GM19372 (cell line): ENCODE measurements around the gene POLR3GL.
"Not testable (repeated sequence)": the region's sequence is repeated elsewhere in the genome, so short reads cannot be mapped to it uniquely, and the experiment has no call there.

Experiments
- ATAC-seq: cut with Tn5 transposase; IDR thresholded peaks from one replicate; pipeline ENCODE4 v1.9.1; 2021; ENCODE audit warnings: mild to moderate bottlenecking, low read depth, moderate library complexity; ENCODE audit not compliant: unreplicated experiment

POLR3GL gene

GRCh38 chr1:145964328-145965118 lies at the start of gene POLR3GL, which contains the start of gene ANKRD34A:
Gene POLR3GL (plus strand): TSS chr1:145964690. CDS start chr1:145974866, 10,176 bp downstream.
Gene ANKRD34A (minus strand): TSS chr1:145964575. CDS start chr1:145961759, 2,816 bp downstream.
- peak; percentile 84 for ATAC-seq

- no peak for ATAC-seq
Observed at GRCh38 chr1:145916745-145917144, 47.7 kb upstream of the POLR3GL start.

DNA sequence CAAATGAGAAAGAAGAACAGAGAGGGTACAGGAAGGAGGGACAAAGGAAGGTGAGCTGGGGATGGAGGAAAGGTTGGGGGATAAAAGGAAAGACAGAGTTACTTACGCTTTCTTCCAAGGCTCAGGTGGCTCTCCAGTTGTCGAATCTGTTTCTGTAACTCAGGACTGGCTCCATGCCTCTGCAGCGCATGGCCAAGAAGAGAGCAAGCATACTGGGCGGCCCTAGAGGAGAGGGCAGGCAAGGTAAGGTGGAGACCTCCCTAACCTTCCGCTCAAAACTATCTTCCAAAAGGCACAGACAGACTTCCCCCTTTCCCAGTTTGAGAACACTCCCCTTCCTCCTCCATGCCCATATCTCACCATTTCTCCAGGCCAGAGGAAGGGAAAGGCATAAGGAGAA lies 46.9 kb upstream of the POLR3GL start:
- no peak for ATAC-seq

- peak; percentile 87 for ATAC-seq
Observed at GRCh38 chr1:145918144-145918991, 46.1 kb upstream of the POLR3GL start, which contains the start of gene PEX11B. Gene PEX11B (minus strand): TSS chr1:145918717. CDS start chr1:145918688, 29 bp downstream.

- peak; percentile 6 for ATAC-seq
Observed at GRCh38 chr1:145918992-145919939, 45.2 kb upstream of the POLR3GL start.

DNA sequence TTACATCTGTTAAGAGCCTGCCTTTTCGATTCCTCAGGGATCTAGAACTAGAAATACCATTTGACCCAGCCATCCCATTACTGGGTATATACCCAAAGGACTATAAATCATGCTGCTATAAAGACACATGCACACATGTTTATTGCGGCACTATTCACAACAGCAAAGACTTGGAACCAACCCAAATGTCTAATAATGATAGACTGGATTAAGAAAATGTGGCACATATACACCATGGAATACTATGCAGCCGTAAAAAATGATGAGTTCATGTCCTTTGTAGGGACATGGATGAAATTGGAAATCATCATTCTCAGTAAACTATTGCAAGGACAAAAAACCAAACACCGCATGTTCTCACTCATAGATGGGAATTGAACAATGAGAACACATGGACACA lies 44.2 kb upstream of the POLR3GL start:
- not testable (repeated sequence) for ATAC-seq

- ATAC-seq, result no peak
Observed at GRCh38 chr1:145922266-145922665, 42.2 kb upstream of the POLR3GL start.

DNA sequence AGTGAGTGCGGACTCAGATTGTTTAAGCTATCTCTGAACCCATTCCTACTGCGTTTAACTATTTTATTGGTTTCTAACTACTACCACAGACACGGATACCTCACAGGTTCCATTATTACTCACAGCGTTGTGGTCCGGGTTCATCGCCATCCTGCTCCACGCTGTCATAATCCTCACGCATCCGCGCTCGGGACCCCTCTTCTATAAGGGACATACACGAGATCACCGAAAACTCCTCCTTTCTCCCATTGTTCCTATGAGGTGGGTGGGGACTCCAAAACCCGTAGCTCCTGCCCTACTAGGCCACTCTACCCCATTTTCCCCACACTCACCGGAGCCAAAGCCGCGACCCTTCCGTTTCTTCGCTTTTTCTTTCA lies 37.8 kb upstream of the POLR3GL start:
- ATAC-seq, result peak; percentile 4

- ATAC-seq, result peak; percentile 97
Observed at GRCh38 chr1:145927063-145927886, 37.2 kb upstream of the POLR3GL start, which contains the start of gene RBM8A. Gene RBM8A (minus strand): TSS chr1:145927484. CDS start chr1:145927426, 58 bp downstream.

- no peak for ATAC-seq
Observed at GRCh38 chr1:145927916-145928643, 36.4 kb upstream of the POLR3GL start.

DNA sequence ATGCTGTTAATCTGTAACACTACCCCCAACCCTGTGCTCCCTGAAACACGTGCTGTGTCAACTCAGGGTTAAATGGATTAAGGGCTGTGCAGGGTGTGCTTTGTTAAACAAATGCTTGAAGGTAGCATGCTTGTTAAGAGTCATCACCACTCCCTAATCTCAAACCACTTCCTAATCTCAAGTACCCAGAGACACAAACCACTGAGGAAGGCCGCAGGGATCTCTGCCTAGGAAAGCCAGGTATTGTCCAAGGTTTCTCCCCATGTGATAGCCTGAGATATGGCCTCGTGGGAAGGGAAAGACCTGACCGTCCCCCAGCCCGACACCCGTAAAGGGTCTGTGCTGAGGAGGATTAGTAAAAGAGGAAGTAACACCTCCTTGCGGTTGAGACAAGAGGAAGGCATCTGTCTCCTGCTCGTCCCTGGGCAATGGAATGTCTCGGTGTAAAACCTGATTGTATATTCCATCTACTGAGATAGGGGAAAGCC lies 31.9 kb upstream of the POLR3GL start:
- ATAC-seq, result not testable (repeated sequence)

DNA sequence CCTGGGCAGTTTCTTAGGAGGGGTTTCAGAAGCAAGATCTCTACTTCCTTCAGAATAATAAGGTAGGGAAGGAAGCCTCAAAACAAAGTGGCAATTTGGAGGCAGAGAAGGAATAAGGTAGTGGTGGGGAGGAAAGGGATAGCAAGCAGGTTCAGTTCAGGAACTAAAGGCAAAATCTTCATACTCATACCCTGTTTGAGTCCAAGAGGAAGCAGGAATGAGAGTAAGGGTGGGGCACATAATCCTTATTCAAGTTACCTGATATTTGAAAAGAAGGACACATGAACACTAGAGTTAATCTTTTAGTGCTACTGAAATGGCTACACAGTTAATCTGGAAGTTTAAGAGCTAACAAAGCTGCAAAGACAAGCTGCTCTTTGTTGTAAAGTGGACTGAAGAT lies 28.8 kb upstream of the POLR3GL start:
- ATAC-seq, result no peak

DNA sequence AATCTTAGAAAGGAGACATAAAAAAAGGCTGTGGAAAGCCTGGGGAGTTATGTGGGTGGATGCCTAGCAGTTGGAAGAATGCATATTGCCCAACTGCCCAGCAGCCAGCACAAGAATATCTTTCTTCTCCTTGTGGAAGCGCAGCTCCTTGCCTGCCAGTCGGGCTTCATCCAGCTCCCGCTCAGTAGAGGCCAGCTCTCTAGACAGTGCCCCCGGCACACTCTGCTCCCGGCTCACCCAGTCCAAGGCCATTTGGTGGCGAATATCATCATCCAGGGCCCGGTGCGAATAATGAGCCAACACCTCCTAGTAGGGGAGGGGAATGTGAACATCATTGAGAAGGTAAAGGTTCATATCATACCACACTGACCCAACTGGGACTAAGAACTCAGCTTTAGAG lies 28.2 kb upstream of the POLR3GL start:
- no peak for ATAC-seq

- no peak for ATAC-seq
Observed at GRCh38 chr1:145937436-145937835, 27.1 kb upstream of the POLR3GL start.

DNA sequence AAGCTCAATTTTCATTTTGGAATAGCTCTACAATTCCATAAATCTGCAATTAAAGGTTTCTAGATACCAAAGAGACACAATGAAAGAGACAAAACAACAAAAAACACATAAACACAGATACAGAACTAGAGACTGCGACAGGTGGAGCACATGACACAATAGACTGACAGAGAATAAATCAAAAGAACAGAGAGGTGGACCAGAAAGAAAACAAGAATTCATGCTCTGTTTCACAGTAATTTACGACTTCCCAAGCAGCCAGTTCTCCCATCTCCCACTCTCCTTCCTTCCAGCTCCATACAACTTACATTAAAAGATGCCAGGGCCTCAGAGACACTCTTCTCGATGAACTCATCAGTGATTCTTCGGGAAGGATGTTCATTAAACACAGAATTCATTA lies 22.1 kb upstream of the POLR3GL start:
- ATAC-seq, result no peak

GRCh38 chr1:145942871-145943270 lies 21.6 kb upstream of the POLR3GL start:
- no peak for ATAC-seq

DNA sequence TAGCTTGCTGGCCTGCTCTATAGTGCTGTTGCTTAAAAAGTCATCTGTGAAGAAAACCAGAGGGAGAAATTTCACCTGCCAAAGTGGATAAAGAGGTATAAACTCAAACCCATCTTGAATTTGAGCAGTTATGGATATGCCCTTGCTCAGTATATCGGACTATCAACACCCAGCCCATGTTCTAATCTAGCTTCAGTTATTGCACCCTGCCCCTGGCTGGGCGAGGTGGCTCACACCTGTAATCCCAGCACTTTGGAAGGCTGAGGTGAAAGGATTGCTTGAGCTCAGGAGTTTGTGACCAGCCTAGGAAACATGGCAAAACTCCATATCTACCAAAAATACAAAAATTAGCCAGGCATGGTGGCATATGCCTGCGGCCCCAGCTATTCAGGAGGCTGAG lies 20.0 kb upstream of the POLR3GL start:
- no peak for ATAC-seq

DNA sequence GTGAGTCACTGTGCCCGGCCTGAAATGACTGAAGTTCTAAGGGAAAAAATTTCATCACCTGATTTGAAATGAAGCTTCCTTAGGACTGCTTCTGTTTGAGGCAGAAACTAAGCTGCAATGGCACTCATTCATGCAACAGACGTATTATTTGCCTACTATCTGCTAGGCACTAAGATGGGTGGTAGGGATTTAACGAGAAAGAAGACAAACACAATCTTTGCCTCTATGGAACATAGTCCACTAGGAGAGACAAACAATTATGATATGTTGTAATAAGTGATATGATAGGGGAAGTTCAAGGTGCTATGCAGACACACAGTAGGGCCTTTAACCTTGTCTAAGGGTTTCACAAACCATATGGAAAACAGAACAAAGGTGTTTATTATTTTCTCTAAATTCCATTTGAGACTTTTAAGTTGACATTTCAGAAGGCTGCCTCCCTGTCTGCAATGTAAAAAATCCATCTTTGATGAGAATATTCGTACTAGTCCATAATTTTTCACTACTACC lies 18.0 kb upstream of the POLR3GL start:
- ATAC-seq, result no peak
